PFSK-1 (cell line): ENCODE measurements around the gene SAFB.

Source experiments
- POLR2AphosphoS5 ChIP-seq: IDR thresholded peaks from 2 replicates; pipeline ENCODE4 v1.6.1; 2012; ENCODE audit warnings: low read depth, mild to moderate bottlenecking, control low read depth, low read length, moderate library complexity
- SIN3A ChIP-seq: IDR thresholded peaks from 2 replicates; pipeline ENCODE4 v1.6.1; 2012; ENCODE audit warnings: mild to moderate bottlenecking, low read length, moderate library complexity, borderline replicate concordance; ENCODE audit not compliant: insufficient read depth
- TF ChIP-seq, protein P1 (sequence below), 2 experiments: IDR thresholded peaks; 2 replicates each; pipeline versions ENCODE4 v1.6.1 to v1.8.0; 2011 to 2012; ENCODE audit warnings: low read depth in 2 of 2, low read length in 2 of 2, control low read depth in 1 of 2, inconsistent platforms in 1 of 2, mild to moderate bottlenecking in 1 of 2, moderate library complexity in 1 of 2; ENCODE audit not compliant: insufficient read depth in 1 of 2

DNA sequence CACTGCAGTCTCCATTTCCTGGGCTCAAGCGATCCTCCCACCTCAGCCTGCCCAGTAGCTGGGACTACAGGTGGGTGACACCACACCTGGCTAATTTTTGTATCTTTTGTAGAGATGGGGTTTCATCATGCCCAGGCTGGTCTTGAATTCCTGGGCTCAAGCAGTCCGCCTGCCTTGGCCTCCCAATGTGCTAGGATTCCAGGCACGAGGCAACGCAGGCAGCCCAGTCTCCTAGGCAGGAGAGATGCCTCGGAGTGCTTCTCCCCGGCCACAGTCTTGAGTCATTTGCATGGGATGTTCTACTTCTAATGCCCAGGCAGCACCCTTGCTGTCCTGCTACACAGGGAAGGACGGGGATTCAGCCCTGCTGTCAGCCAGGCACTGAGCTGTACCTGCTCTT, 48.7 kb downstream of the SAFB start:
- TF ChIP-seq, protein P1, sequence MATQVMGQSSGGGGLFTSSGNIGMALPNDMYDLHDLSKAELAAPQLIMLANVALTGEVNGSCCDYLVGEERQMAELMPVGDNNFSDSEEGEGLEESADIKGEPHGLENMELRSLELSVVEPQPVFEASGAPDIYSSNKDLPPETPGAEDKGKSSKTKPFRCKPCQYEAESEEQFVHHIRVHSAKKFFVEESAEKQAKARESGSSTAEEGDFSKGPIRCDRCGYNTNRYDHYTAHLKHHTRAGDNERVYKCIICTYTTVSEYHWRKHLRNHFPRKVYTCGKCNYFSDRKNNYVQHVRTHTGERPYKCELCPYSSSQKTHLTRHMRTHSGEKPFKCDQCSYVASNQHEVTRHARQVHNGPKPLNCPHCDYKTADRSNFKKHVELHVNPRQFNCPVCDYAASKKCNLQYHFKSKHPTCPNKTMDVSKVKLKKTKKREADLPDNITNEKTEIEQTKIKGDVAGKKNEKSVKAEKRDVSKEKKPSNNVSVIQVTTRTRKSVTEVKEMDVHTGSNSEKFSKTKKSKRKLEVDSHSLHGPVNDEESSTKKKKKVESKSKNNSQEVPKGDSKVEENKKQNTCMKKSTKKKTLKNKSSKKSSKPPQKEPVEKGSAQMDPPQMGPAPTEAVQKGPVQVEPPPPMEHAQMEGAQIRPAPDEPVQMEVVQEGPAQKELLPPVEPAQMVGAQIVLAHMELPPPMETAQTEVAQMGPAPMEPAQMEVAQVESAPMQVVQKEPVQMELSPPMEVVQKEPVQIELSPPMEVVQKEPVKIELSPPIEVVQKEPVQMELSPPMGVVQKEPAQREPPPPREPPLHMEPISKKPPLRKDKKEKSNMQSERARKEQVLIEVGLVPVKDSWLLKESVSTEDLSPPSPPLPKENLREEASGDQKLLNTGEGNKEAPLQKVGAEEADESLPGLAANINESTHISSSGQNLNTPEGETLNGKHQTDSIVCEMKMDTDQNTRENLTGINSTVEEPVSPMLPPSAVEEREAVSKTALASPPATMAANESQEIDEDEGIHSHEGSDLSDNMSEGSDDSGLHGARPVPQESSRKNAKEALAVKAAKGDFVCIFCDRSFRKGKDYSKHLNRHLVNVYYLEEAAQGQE (IDR thresholded peaks at IDR 0.05; ENCODE audit: insufficient read depth in 1 of 2, low read depth in 2 of 2, low read length in 2 of 2) = no peak
- no peak for TF ChIP-seq SIN3A
- no peak for TF ChIP-seq POLR2AphosphoS5
